Measurements from ENCODE around the gene EXOC3.
A peak's percentile ranks its signal among the peaks of the same experiment; 100 is the strongest.
"Not testable (repeated sequence)": the region's sequence is repeated elsewhere in the genome, so short reads cannot be mapped to it uniquely, and the experiment has no call there.

EXOC3 gene

GRCh38 chr5:500491-500890 lies 57.5 kb downstream of the EXOC3 start:
- FAIRE-seq: peak; percentile 62
- no peak for DNase-seq (ENCODE audit: low spot score)

DNA sequence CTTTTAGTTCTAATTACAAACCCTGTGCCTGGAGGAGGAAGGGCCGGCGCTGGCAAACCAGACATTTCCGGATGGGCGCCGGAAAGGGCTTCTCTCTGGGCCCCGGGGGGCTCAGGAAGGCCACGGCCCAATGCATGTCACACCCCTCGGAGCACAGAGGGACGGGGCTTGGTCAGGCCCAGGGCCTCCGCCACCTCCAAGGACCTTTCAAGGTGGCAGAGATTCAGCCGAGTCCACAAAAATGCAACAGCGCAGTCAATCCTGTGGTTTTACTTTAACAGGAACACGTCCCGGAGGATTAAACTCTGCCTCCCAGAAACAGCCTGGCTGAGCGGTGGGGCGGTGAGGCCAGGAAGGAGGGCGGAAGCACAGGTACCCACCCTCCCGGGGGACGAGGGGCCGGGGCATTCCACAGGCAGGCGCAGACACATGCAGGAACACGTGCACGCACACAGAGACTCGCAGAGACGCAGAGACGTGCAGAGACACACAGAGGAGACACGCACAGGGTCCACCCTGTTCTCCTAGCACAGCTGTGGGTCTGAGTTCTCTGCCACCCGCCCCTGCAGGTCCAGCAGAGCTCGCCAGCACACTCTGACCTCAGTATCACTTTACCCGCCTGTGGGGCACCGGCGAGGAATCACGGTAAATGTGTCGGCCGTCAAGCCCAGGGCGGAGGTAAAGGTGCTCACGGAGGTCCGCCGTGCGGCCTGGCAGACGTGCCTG lies 58.3 kb downstream of the EXOC3 start:
- DNase-seq (ENCODE audit: low spot score) (no peak), FAIRE-seq (no peak)

DNA sequence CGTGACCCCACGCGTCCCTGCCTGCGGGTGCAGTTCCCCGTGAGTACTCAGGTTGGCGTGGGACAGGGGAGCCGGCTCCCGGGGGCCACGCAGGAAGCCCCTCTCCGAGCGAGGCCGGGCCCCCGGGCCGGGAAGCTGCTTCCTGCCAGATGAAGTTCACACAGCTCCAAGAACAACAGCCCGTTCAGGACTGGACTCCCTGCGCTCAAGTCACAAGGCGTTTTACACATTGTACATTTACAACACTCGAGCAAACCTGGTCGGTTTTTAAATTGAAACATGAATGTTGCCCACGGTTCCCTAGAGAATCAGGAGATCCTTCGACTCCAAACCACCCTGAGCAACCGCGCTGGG lies 58.8 kb downstream of the EXOC3 start:
- no peak for FAIRE-seq

DNA sequence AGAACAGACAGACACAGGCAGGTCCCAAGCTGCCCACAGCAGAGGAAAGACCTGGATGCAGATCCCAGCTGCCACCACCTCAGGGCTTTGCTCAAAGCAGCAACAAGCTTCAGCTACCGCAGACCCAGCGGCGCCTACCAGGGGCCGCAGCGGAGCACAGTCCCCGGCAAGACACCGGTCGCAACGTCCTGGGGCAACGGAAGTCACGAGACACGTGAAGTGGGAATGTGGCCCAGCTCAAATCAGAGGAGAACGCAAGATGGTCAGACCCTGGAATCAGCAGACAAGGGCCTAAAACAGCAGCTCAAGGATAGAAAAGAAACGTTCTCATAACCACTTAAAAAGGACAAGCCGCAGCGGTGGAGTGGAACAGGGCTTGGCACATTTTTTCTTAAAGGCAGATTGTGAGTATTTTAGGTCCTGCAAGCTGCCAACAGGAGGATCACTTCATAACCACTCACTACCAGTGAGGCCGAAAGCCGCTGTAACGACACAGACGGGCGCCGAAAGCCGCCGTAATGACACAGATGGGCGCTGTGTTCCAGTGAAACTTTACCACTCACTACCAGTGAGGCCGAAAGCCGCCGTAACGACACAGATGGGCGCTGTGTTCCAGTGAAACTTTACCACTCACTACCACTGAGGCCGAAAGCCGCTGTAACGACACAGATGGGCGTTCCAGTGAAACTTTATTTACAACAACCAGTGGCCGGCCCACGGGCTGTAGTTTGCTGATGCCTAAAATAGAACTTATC lies 59.5 kb downstream of the EXOC3 start:
- DNase-seq (ENCODE audit: low spot score) (no peak), FAIRE-seq (no peak)

More for the DNA sequence above, 58.8 kb downstream of the EXOC3 start:
- no peak for DNase-seq (ENCODE audit: low spot score)

DNA sequence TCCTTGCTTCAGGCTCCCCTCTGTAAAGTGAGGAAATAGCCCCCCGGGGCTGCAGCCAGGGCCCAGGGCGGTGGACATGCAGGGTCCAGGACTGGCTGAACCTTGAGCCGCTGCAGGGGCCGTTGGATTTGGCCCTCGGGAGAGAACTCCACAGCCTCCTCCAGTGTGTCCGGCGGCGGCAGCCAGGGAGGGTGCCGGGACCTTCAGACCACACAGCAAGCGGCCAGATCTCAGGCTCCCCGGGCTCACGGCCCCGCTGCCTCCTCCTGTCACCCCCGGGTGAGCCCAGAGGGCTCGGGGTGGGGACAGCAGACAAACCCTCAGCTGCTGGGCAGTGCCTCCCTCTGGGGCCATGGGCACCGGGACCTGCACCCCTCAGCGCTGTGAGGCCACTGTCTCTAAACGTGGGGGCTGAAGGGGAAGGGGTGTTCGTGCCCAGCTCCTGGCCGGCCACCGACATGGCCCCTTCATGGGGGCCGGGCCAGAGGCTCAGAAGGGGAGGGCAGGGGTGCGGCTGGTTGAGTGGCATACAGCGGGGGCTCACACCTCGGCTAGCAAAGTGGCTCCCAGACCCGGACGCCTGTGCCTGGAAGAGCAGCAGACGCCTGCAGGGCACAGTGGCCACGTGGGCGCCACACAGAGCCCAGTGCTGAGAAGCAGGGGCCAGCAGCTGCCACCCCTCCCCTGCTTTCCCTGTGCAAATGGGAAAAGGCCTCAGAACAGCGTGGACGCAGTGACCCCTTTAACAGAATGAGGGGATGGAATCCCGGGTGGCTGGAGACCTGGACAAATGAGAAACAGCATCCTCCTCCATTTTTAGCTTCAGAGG lies 61.6 kb downstream of the EXOC3 start:
- DNase-seq (ENCODE audit: low spot score): no peak
- no peak for FAIRE-seq

GRCh38 chr5:505951-506525 lies 63.1 kb downstream of the EXOC3 start:
- no peak for FAIRE-seq
- DNase-seq (ENCODE audit: low spot score): no peak

GRCh38 chr5:507986-508575 lies 65.1 kb downstream of the EXOC3 start:
- peak; percentile 55 for FAIRE-seq
- DNase-seq (ENCODE audit: low spot score): not testable (repeated sequence)

DNA sequence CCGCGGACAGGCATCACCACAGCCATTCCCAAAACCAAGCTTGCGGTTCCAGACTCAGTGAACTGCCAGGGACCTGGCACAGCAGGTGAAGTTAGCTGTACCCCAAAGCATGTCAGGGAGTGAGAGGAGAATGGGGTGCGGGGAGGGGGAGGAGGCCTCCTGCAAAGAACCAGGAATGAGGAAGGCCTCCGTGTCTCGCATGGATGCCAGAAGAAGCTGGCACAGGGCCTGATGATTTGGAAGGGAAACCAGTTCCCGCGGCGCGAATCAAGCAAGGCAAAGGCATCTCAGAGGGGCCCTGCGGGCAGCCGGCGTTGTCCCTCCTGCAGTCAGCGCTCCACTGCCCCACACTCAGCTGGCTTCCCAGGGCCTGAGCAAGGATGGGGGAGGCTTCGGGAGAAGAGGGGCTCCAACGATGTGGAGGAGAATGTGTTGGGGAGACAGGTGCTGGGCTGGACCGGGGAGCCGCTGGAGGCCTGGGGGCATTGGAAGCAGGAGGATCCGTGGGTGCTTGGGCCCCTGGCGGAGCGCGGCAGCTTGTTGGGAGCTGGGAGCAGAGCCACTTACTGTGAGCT lies 66.7 kb downstream of the EXOC3 start:
- FAIRE-seq: no peak

DNA sequence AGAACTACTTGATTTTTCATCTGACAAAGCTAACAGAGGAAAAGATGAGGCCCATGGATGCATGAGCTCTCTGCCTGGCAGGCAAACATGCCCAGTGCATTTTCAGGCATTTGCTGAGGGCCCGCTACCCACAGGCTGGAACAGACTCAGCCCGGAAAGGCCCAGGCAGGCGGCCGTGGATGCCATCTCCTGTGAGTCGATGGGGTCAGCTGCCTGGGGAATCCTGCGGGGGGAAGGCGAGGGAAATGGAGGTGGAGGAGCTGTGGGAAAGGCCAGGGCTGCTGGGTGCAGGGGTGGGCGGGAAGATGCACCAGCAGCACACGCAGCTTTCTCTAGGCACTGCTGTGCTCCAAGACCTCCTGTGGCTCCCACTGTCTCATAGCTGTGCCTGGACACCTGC lies 67.5 kb downstream of the EXOC3 start:
- FAIRE-seq: no peak
- no peak for DNase-seq (ENCODE audit: low spot score)

More for the DNA sequence above, 66.7 kb downstream of the EXOC3 start:
- DNase-seq (ENCODE audit: low spot score): no peak

GRCh38 chr5:511476-511875 lies 68.5 kb downstream of the EXOC3 start:
- no peak for DNase-seq (ENCODE audit: low spot score)
- FAIRE-seq: no peak

DNA sequence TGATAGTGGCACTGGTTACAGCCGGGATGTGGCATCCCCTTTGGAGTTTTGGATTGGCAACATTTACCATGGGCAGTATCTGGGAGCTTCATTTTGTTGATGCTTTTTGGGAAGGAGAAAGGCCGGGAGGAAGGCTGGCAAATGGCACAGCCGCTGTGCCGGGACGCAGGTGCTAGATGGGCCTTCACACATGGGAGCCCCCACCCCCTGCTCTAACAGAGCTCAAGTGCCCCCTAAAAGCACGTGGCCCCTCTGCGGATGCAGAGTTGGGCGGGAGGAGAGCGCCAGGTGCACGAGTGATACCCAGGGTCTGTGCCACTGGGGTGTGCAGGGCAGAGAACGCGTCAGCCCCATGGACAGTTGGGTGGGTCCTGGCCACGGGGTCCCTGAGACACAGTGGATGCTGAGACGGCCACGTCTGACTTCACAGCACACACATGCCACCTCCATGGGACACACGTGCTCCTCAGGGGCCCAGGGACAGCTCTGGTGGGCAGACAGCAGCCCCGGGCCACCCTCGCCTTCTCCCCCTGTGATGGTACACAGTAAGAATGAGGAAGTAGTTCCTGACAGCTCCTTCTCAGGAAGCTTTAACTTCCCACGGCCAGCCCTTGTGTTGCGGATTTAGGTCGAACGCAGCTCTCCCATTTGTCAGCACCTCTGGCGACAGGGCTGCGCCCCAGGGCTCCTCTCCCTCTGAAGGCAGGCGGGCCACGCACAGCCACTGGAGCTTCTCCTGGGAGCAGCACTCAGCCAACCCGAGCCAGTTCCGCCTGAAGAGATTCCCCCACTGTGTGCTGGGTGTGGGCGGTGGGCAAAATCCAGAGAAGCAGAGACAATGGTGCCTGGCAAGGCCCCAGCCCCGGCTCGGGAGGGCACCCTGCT lies 70.5 kb downstream of the EXOC3 start:
- DNase-seq (ENCODE audit: low spot score) (no peak), FAIRE-seq (no peak)

DNA sequence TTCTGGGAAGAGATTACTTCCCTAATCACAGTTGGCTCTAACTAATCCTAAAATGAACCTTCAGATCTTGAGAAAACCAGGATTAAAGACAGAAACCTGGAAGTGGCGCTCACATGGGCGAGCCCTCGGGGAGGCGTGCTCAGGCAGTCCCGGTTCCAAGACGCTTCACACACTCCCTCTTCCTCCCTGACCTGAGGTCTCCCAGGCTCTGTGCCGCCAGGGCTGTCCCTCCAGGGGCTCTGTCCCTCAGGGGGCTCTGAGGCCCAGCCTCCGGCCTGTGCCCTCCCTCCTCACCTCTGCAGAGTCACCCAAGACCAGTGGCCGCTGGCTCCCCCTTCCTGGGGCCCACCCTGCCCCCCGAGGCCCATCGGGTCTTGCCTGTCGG lies 71.1 kb downstream of the EXOC3 start:
- DNase-seq (ENCODE audit: low spot score) (no peak), FAIRE-seq (no peak)

DNA sequence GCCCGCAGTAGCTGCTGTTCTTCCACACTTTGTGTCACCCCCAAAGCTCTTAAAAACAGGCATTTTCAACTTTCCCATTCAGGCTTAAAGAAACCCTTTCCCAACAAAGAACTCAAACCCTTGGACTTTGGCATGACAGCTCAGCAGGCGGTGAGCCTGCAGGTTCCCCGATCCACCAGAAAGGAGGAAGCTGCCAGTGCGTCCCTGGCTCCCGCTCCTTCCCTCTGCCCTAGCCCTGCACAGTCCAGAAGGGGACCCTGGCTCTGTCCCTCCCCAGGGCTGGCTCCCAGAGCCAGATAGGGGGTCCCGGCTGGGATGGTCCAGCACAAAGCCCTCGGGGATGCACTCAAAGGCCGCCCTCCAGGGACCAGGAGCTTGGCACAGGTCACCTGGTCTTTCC lies 71.7 kb downstream of the EXOC3 start:
- FAIRE-seq: no peak
- no peak for DNase-seq (ENCODE audit: low spot score)

- DNase-seq (ENCODE audit: low spot score) (no peak), FAIRE-seq (no peak)
Measured at GRCh38 chr5:515273-515836, 72.4 kb downstream of the EXOC3 start.

GRCh38 chr5:516338-516925 lies 73.5 kb downstream of the EXOC3 start:
- no peak for FAIRE-seq
- no peak for DNase-seq (ENCODE audit: low spot score)

Data from urothelium cell line (cell line).